Measurements from ENCODE around the gene PPP1R13B. TPM values are rescaled to one million over a fixed set of nuclear protein-coding genes. Genes with fewer than 3 reads are reported as not detected.

PPP1R13B gene
- total RNA-seq, 2 experiments from 2014 or later = 8.2 to 18.9 TPM

DNA sequence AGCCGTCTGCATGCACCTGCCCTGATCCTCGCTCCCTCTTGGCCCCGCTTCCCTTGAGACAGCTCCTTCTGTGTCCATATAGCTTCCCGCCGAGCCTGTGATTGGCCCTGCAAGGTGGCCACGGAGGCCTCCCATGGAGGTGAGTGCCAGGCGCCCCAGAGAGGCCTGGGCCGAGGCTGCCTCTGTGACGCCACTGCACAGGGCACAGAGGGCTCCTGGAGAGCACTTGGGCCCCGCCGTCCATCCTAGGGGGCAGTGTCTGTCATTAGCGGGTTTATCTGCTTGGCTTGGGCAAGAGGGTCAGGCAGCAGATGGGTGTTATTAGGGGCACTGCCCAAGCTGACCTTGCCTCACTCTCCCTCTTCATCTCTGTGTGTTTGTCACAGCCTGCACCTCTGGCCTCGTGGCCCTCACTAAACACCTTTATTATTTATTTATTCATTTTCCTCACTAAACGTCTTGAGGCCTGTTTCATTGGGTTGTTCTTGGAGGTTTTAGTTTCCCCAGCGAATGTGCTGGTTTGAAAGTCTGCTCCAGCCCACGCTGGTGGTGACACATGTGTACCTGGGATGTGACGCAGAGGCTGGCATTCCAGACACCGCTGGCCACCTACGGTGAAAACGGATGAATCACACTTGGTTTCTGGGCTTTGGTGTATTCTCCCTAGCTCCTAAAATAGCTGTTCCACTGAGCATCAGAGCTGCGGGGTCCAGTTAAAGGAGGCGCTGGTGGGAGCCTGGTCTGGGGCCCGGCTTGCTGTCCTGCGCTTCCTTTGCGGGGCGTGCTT, 125.8 kb downstream of the PPP1R13B start:
- Histone ChIP-seq H3K9me2 (ENCODE audit: insufficient read depth, low read length) (no peaks in the 10 kb centered on the region), H3K4me3 (ENCODE audit: low read depth, low read length, poor library complexity, severe bottlenecking) (no peak overlapping the region), H2AFZ (ENCODE audit: low read length) (no peak overlapping the region), H3K79me2 (ENCODE audit: insufficient read depth, low read depth, low read length) (peaks cover 7% of the 10 kb centered on the region; the same call in 1 of the 2 replicates), H3K27ac (ENCODE audit: low read depth, low read length, poor library complexity, severe bottlenecking) (no peak overlapping the region), H3K4me1 (ENCODE audit: insufficient read depth, low read length, poor library complexity, severe bottlenecking) (peaks cover 27% of the 10 kb centered on the region), H3K4me2 (ENCODE audit: low read length) (no peak overlapping the region), H3K9me3 (ENCODE audit: low read length) (no peaks in the 10 kb centered on the region), H4K20me1 (ENCODE audit: insufficient read depth, low read length) (no peaks in the 10 kb centered on the region; the same call in 1 of the 2 replicates), H3K36me3 (ENCODE audit: insufficient read depth, low read length) (no peaks in the 10 kb centered on the region)
- POLR2A ChIA-PET = interaction anchor here (0.5 to 0.6 kb wide), 2 partner anchors 113 to 147 kb away, joined by 4 to 7 read pairs; no protein-coding TSS in a partner anchor
- CTCF ChIA-PET (ENCODE audit: unreplicated experiment) = no interaction called here
- BruUV-seq (replicated peaks) = no TSS peak
- TF ChIP-seq, protein P1, sequence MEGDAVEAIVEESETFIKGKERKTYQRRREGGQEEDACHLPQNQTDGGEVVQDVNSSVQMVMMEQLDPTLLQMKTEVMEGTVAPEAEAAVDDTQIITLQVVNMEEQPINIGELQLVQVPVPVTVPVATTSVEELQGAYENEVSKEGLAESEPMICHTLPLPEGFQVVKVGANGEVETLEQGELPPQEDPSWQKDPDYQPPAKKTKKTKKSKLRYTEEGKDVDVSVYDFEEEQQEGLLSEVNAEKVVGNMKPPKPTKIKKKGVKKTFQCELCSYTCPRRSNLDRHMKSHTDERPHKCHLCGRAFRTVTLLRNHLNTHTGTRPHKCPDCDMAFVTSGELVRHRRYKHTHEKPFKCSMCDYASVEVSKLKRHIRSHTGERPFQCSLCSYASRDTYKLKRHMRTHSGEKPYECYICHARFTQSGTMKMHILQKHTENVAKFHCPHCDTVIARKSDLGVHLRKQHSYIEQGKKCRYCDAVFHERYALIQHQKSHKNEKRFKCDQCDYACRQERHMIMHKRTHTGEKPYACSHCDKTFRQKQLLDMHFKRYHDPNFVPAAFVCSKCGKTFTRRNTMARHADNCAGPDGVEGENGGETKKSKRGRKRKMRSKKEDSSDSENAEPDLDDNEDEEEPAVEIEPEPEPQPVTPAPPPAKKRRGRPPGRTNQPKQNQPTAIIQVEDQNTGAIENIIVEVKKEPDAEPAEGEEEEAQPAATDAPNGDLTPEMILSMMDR (conservative IDR thresholded peaks at IDR 0.05; ENCODE audit: low read length) = no peak
- TF ChIP-seq EZH2phosphoT487 (IDR thresholded peaks at IDR 0.05; ENCODE audit: borderline replicate concordance, low read depth, low read length) = no peak
- intact Hi-C loops (cut with micrococcal nuclease; ENCODE audit: unreplicated experiment) = no loop called here
- DNase-seq (ENCODE audit: low spot score) = no peak

DNA sequence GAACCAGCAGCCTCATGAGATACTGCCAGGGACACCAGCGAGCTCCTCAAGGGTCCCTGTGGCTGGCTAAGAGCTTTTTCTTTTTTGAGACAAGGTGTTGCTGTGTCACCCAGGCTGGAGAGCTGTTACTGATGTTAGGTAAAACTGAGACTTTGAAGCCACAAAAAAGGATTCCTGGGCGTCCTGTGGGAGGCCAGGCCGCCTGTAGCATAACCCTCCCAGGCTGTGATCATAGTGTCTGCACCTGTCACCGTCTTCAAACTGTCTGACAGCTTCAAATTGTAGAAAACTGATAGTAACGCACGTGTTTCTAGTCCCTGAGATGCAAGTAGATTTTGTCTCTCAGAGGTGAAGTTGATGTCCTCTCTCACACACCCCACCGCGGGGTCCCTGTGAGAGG, 127.6 kb downstream of the PPP1R13B start:
- Histone ChIP-seq H2AFZ (ENCODE audit: low read length) (no peak overlapping the region), H3K9me2 (ENCODE audit: insufficient read depth, low read length) (no peaks in the 10 kb centered on the region), H3K4me1 (ENCODE audit: insufficient read depth, low read length, poor library complexity, severe bottlenecking) (peaks cover 30% of the 10 kb centered on the region), H3K36me3 (ENCODE audit: insufficient read depth, low read length) (no peaks in the 10 kb centered on the region), H3K4me3 (ENCODE audit: low read depth, low read length, poor library complexity, severe bottlenecking) (no peak overlapping the region), H3K4me2 (ENCODE audit: low read length) (peak overlapping the region; percentile 30; the same call in 1 of the 2 replicates), H4K20me1 (ENCODE audit: insufficient read depth, low read length) (no peaks in the 10 kb centered on the region; the same call in 1 of the 2 replicates), H3K27ac (ENCODE audit: low read depth, low read length, poor library complexity, severe bottlenecking) (no peak overlapping the region), H3K9me3 (ENCODE audit: low read length) (no peaks in the 10 kb centered on the region), H3K79me2 (ENCODE audit: insufficient read depth, low read depth, low read length) (peaks cover 15% of the 10 kb centered on the region; the same call in 1 of the 2 replicates)
- BruUV-seq (replicated peaks) = no TSS peak
- intact Hi-C loops (cut with micrococcal nuclease; ENCODE audit: unreplicated experiment) = no loop called here
- ChIA-PET POLR2A (interaction anchor here (0.6 kb wide), 2 partner anchors 68 to 105 kb away, joined by 4 to 5 read pairs; no protein-coding TSS in a partner anchor), CTCF (ENCODE audit: unreplicated experiment) (no interaction called here)
- no peak for TF ChIP-seq EZH2phosphoT487 (IDR thresholded peaks at IDR 0.05; ENCODE audit: borderline replicate concordance, low read depth, low read length)
- TF ChIP-seq, protein P1 (conservative IDR thresholded peaks at IDR 0.05; ENCODE audit: low read length) = no peak
- no peak for DNase-seq (ENCODE audit: low spot score)

- ChIA-PET CTCF (ENCODE audit: unreplicated experiment) (no interaction called here), POLR2A (interaction anchor here (0.6 to 1.3 kb wide), 2 partner anchors 17 to 292 kb away, joined by 3 read pairs; no protein-coding TSS in a partner anchor)
- Histone ChIP-seq H3K36me3 (ENCODE audit: insufficient read depth, low read length) (peaks cover 5% of the 10 kb centered on the region; the same call in 1 of the 2 replicates), H3K4me1 (ENCODE audit: insufficient read depth, low read length, poor library complexity, severe bottlenecking) (peaks cover 38% of the 10 kb centered on the region), H2AFZ (ENCODE audit: low read length) (no peak overlapping the region), H4K20me1 (ENCODE audit: insufficient read depth, low read length) (peaks cover 5% of the 10 kb centered on the region; the same call in 1 of the 2 replicates), H3K79me2 (ENCODE audit: insufficient read depth, low read depth, low read length) (peaks cover 27% of the 10 kb centered on the region), H3K9me3 (ENCODE audit: low read length) (no peaks in the 10 kb centered on the region), H3K9me2 (ENCODE audit: insufficient read depth, low read length) (no peaks in the 10 kb centered on the region), H3K27ac (ENCODE audit: low read depth, low read length, poor library complexity, severe bottlenecking) (no peak overlapping the region), H3K4me3 (ENCODE audit: low read depth, low read length, poor library complexity, severe bottlenecking) (no peak overlapping the region), H3K4me2 (ENCODE audit: low read length) (0 out of 2 replicates have a peak overlapping the region, but pooled peaks have one; percentile 12)
- BruUV-seq (replicated peaks) = no TSS peak
- DNase-seq (ENCODE audit: low spot score) = no peak
- TF ChIP-seq, protein P1 (conservative IDR thresholded peaks at IDR 0.05; ENCODE audit: low read length) = no peak
- no peak for TF ChIP-seq EZH2phosphoT487 (IDR thresholded peaks at IDR 0.05; ENCODE audit: borderline replicate concordance, low read depth, low read length)
- intact Hi-C loops (cut with micrococcal nuclease; ENCODE audit: unreplicated experiment) = no loop called here
Measured at GRCh38 chr14:103718572-103718971, 128.8 kb downstream of the PPP1R13B start.
